HepG2 (cell line): ENCODE results near the gene KAT2A. TPM values are rescaled to one million over a fixed set of nuclear protein-coding genes. Genes with fewer than 3 reads are reported as not detected.

Source experiments
- FOXA3 ChIP-seq: IDR thresholded peaks from 2 replicates; pipeline ENCODE4 v1.6.1; 2016; ENCODE audit warnings: missing genetic modification reagents, missing compliant biosample characterization
- GABPB1 ChIP-seq: IDR thresholded peaks from 2 replicates; pipeline ENCODE4 v1.6.1; 2016; ENCODE audit warnings: mild to moderate bottlenecking, missing genetic modification reagents, moderate library complexity, missing compliant biosample characterization
- KDM1A ChIP-seq: IDR thresholded peaks from 2 replicates; pipeline ENCODE4 v1.6.1; 2016; ENCODE audit warnings: missing compliant biosample characterization
- PAXIP1 ChIP-seq: sonication (generic); formaldehyde crosslinking; conservative IDR thresholded peaks from 2 replicates; pipeline ENCODE4 v1.4.0; 2020; ENCODE audit warnings: mild to moderate bottlenecking, missing genetic modification reagents, moderate library complexity
- SIN3A ChIP-seq: IDR thresholded peaks from 2 replicates; pipeline ENCODE4 v1.6.1; 2011; ENCODE audit warnings: low read depth, mild to moderate bottlenecking, control low read depth, low read length, borderline replicate concordance
- TSC22D2 ChIP-seq: sonication (generic); formaldehyde crosslinking; IDR thresholded peaks from 2 replicates; pipeline ENCODE4 v1.5.1; 2020; ENCODE audit warnings: missing genetic modification reagents, mild to moderate bottlenecking, borderline replicate concordance
- UBTF ChIP-seq: sonication (generic); formaldehyde crosslinking; IDR thresholded peaks from 2 replicates; pipeline ENCODE4 v1.4.0; 2020; ENCODE audit warnings: mild to moderate bottlenecking, missing genetic modification reagents
- ZFP36L1 ChIP-seq: sonication (generic); formaldehyde crosslinking; IDR thresholded peaks from 2 replicates; pipeline ENCODE4 v1.8.0; 2022; ENCODE audit warnings: mild to moderate bottlenecking, missing genetic modification reagents, moderate library complexity
- ZNF124 ChIP-seq: sonication (generic); formaldehyde crosslinking; IDR thresholded peaks from 2 replicates; pipeline ENCODE4 v1.4.0; 2020; ENCODE audit warnings: missing genetic modification reagents
- ZNF280D ChIP-seq: sonication (generic); formaldehyde crosslinking; IDR thresholded peaks from 2 replicates; pipeline ENCODE4 v1.5.1; 2020; ENCODE audit warnings: mild to moderate bottlenecking, missing genetic modification reagents
- ZNF3 ChIP-seq: IDR thresholded peaks from 2 replicates; pipeline ENCODE4 v1.7.0; 2017; ENCODE audit warnings: inconsistent platforms
- ZNF337 ChIP-seq: sonication (generic); formaldehyde crosslinking; IDR thresholded peaks from 2 replicates; pipeline ENCODE4 v1.5.1; 2020; ENCODE audit warnings: missing genetic modification reagents, low read depth, mild to moderate bottlenecking, borderline replicate concordance
- ZNF598 ChIP-seq: sonication (generic); formaldehyde crosslinking; IDR thresholded peaks from 2 replicates; pipeline ENCODE4 v1.5.1; 2020; ENCODE audit warnings: mild to moderate bottlenecking, missing genetic modification reagents, borderline replicate concordance
- polyA plus RNA-seq, 8 experiments: library from polyadenylated mRNA; depleted of rRNA in 3 of 8; stranded (reverse) in 7 of 8; unstranded in 1 of 8; fragments of >200 nt; fragmentation: Illumina TruSeq in 4 of 8; extraction: Trizol in 4 of 8; gene quantifications; 2 replicates each; pipeline versions ENCODE4 v1.2.1 to v1.2.3, GENCODE V29; 2011 to 2016; ENCODE audit warnings: low read depth in 4 of 8, missing spikeins in 1 of 8, mixed read lengths in 1 of 8; ENCODE audit not compliant: insufficient read depth in 1 of 8
- total RNA-seq, 5 experiments: library from RNA; depleted of rRNA; stranded (reverse); fragments of >200 nt; fragmentation: Illumina TruSeq; extraction: Trizol; gene quantifications; 2 replicates each; pipeline ENCODE4 v1.2.3, GENCODE V29; 2016; ENCODE audit warnings: low read depth in 1 of 5
- TF ChIP-seq, protein P1 (sequence below): sonication (generic); formaldehyde crosslinking; IDR thresholded peaks from 2 replicates; pipeline ENCODE4 v1.8.0; 2022; ENCODE audit warnings: low read depth, missing genetic modification reagents

The KAT2A gene
- total and polyA plus RNA-seq, 2 of the 13 experiments (the other 11 are each of a cell fraction or from before 2014, with no cell fraction given) = 29.1 to 90.4 TPM

GRCh38 chr17:42087736-42088705 lies 33.1 kb downstream of the KAT2A start (continued):
- peak; percentile 60; the same call in 1 of the 2 replicates for TF ChIP-seq ZNF280D (CRISPR knock-in tag)
- TF ChIP-seq KDM1A (CRISPR knock-in tag) = peak; percentile 97
- TF ChIP-seq SIN3A = no peak
- TF ChIP-seq, protein P1, sequence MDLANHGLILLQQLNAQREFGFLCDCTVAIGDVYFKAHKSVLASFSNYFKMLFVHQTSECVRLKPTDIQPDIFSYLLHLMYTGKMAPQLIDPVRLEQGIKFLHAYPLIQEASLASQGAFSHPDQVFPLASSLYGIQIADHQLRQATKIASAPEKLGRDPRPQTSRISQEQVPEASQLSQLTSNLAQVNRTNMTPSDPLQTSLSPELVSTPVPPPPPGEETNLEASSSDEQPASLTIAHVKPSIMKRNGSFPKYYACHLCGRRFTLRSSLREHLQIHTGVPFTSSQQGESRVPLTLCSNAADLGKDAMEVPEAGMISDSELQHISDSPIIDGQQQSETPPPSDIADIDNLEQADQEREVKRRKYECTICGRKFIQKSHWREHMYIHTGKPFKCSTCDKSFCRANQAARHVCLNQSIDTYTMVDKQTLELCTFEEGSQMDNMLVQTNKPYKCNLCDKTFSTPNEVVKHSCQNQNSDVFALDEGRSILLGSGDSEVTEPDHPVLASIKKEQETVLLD (CRISPR knock-in tag) = no peak
- TF ChIP-seq FOXA3 (CRISPR knock-in tag) = peak; percentile 94
- peak; percentile 60 for TF ChIP-seq PAXIP1 (CRISPR knock-in tag)
- TF ChIP-seq ZNF598 (CRISPR knock-in tag) = no peak; the same call in 1 of the 2 replicates
- TF ChIP-seq GABPB1 (CRISPR knock-in tag) = peak; percentile 56; the same call in 1 of the 2 replicates
- TF ChIP-seq ZNF337 = 0 out of 2 replicates have a peak, but pooled peaks have one; percentile 76
- 0 out of 2 replicates have a peak, but pooled peaks have one; percentile 38 for TF ChIP-seq TSC22D2
- 0 out of 2 replicates have a peak, but pooled peaks have one; percentile 23 for TF ChIP-seq ZNF124 (CRISPR knock-in tag)
- no peak for TF ChIP-seq ZFP36L1 (CRISPR knock-in tag)
- TF ChIP-seq UBTF (CRISPR knock-in tag) = peak; percentile 63
- TF ChIP-seq ZNF3 (CRISPR knock-in tag) = peak; percentile 97
